SK-N-SH (cell line): ENCODE results near the gene EN2. TPM values are rescaled to one million over a fixed set of nuclear protein-coding genes. Genes with fewer than 3 reads are reported as not detected.

Source experiments
- CTCF ChIA-PET: fragments of 300-600, 350-600 bp; formaldehyde crosslinking; extraction: SDS; loops from one replicate; lab custom pipeline; 2021; lab: Yijun Ruan, JAX
- POLR2A ChIA-PET: fragments of 350-600 bp; sonication (Branson Sonifier 250); formaldehyde crosslinking; extraction: SDS; loops from one replicate; lab custom pipeline; 2020; ENCODE audit warnings: antibody characterized with exemption, inconsistent platforms; lab: Yijun Ruan, JAX
- DNase-seq: peaks from one replicate; pipeline ENCODE4 v3.0.0; 2012
- H2AFZ ChIP-seq: fragments of 200-600 bp; sonication (generic); 2 replicates; pipeline ENCODE4 v1.8.1; 2016; ENCODE audit warnings: antibody characterized with exemption, mild to moderate bottlenecking, low read depth
- H3F3A ChIP-seq: fragments of 200-600 bp; sonication (generic); replicated peaks from 2 replicates; pipeline ENCODE3; 2016; ENCODE audit warnings: antibody characterized with exemption, mild to moderate bottlenecking; ENCODE audit not compliant: insufficient read depth
- H3K27ac ChIP-seq, 2 experiments: fragments of 200-500 bp in 1 of 2; fragments of 200-600 bp in 1 of 2; sonication (Bioruptor generic) in 1 of 2; sonication (generic), shearing (Covaris generic) in 1 of 2; 2 replicates each; pipeline versions ENCODE4 v1.5.1 to v1.6.1; 2014 to 2016; ENCODE audit warnings: low read depth in 2 of 2, inconsistent platforms in 1 of 2, low read length in 1 of 2, mild to moderate bottlenecking in 1 of 2, mixed read lengths in 1 of 2
- H3K27me3 ChIP-seq: fragments of 200-600 bp; sonication (generic), shearing (Covaris generic); 2 replicates; pipeline ENCODE4 v1.6.1; 2016; ENCODE audit warnings: mixed run types; ENCODE audit not compliant: insufficient read depth
- H3K36me3 ChIP-seq, 2 experiments: fragments of 200-500 bp in 1 of 2; fragments of 200-600 bp in 1 of 2; sonication (Bioruptor generic) in 1 of 2; sonication (generic) in 1 of 2; replicated peaks in 1 of 2; 2 replicates each; pipeline versions ENCODE3 to v1.5.1; 2014 to 2016; ENCODE audit warnings: low read length in 1 of 2, mild to moderate bottlenecking in 1 of 2; ENCODE audit not compliant: insufficient read depth in 2 of 2, control insufficient read depth in 1 of 2
- H3K4me1 ChIP-seq, 2 experiments: fragments of 200-500 bp in 1 of 2; fragments of 200-600 bp in 1 of 2; sonication (Bioruptor generic) in 1 of 2; sonication (generic), shearing (Covaris generic) in 1 of 2; 2 replicates each; pipeline versions ENCODE4 v1.5.1 to v1.6.1; 2014 to 2016; ENCODE audit warnings: low read depth in 1 of 2, low read length in 1 of 2, mixed run types in 1 of 2; ENCODE audit not compliant: insufficient read depth in 2 of 2, control insufficient read depth in 1 of 2
- H3K4me2 ChIP-seq: fragments of 200-600 bp; sonication (generic), shearing (Covaris generic); 2 replicates; pipeline ENCODE4 v1.6.1; 2017; ENCODE audit warnings: mixed run types
- H3K4me3 ChIP-seq, 2 experiments: fragments of 200-500 bp in 1 of 2; fragments of 200-600 bp in 1 of 2; sonication (Bioruptor generic) in 1 of 2; sonication (generic), shearing (Covaris generic) in 1 of 2; 2 replicates each; pipeline versions ENCODE4 v1.5.1 to v1.8.1; 2014 to 2016; ENCODE audit warnings: low read depth in 2 of 2, inconsistent platforms in 1 of 2, low read length in 1 of 2, mild to moderate bottlenecking in 1 of 2, mixed read lengths in 1 of 2, moderate library complexity in 1 of 2
- H3K79me2 ChIP-seq: fragments of 200-600 bp; sonication (generic); 2 replicates; pipeline ENCODE4 v1.8.1; 2017; ENCODE audit warnings: mild to moderate bottlenecking; ENCODE audit not compliant: insufficient read depth
- H3K9ac ChIP-seq: fragments of 200-600 bp; sonication (generic); 2 replicates; pipeline ENCODE4 v1.6.1; 2017; ENCODE audit warnings: mixed run types
- H3K9me2 ChIP-seq: fragments of 200-600 bp; sonication (generic); 2 replicates; pipeline ENCODE4 v1.6.1; 2017; ENCODE audit warnings: mixed run types
- H3K9me3 ChIP-seq: fragments of 200-600 bp; sonication (generic); 2 replicates; pipeline ENCODE4 v1.6.1; 2017; ENCODE audit warnings: mixed run types, mild to moderate bottlenecking, moderate library complexity
- H4K20me1 ChIP-seq: fragments of 200-600 bp; sonication (generic); 2 replicates; pipeline ENCODE4 v1.6.1; 2017; ENCODE audit warnings: mild to moderate bottlenecking, mixed run types; ENCODE audit not compliant: insufficient read depth
- CHD2 ChIP-seq: fragments of 150-350 bp; IDR thresholded peaks from 2 replicates; pipeline ENCODE4 v1.6.1; 2018; ENCODE audit warnings: low read length; ENCODE audit not compliant: partially characterized antibody
- CTCF ChIP-seq: fragments of 200-600 bp; sonication (generic); IDR thresholded peaks from 2 replicates; pipeline ENCODE4 v1.6.1; 2017; ENCODE audit warnings: antibody characterized with exemption, mild to moderate bottlenecking, moderate library complexity
- ELF1 ChIP-seq: IDR thresholded peaks from 2 replicates; pipeline ENCODE4 v1.4.0; 2012
- FOSL2 ChIP-seq: IDR thresholded peaks from 2 replicates; pipeline ENCODE4 v1.4.0; 2012; ENCODE audit warnings: low read depth, mild to moderate bottlenecking, moderate library complexity, borderline replicate concordance
- FOXJ3 ChIP-seq: sonication (generic); formaldehyde crosslinking; IDR thresholded peaks from 2 replicates; pipeline ENCODE4 v1.5.1; 2020; ENCODE audit warnings: mild to moderate bottlenecking, missing genetic modification reagents
- GABPA ChIP-seq: IDR thresholded peaks from 2 replicates; pipeline ENCODE4 v1.4.0; 2012; ENCODE audit warnings: low read depth, mild to moderate bottlenecking
- GATA2 ChIP-seq: sonication (generic); formaldehyde crosslinking; IDR thresholded peaks from 2 replicates; pipeline ENCODE4 v1.5.0; 2020; ENCODE audit warnings: mild to moderate bottlenecking, missing genetic modification reagents
- JUND ChIP-seq: IDR thresholded peaks from 2 replicates; pipeline ENCODE4 v1.4.0; 2012
- NRF1 ChIP-seq: IDR thresholded peaks from 2 replicates; pipeline ENCODE4 v1.6.1; 2012; ENCODE audit warnings: low read depth, mild to moderate bottlenecking, low read length
- PBX3 ChIP-seq: IDR thresholded peaks from 2 replicates; pipeline ENCODE4; 2012
- POLR2AphosphoS5 ChIP-seq: IDR thresholded peaks from 2 replicates; pipeline ENCODE4 v1.6.1; 2012; ENCODE audit warnings: low read depth, low read length
- RAD21 ChIP-seq: IDR thresholded peaks from 2 replicates; pipeline ENCODE4 v1.6.1; 2012; ENCODE audit warnings: mild to moderate bottlenecking, low read length
- RCOR1 ChIP-seq: fragments of 150-350 bp; IDR thresholded peaks from 2 replicates; pipeline ENCODE4 v1.6.1; 2017; ENCODE audit warnings: antibody characterized with exemption, low read length
- RFX5 ChIP-seq: IDR thresholded peaks from 2 replicates; pipeline ENCODE4 v1.6.1; 2012; ENCODE audit warnings: mild to moderate bottlenecking, improper control_type of control experiment, low read length
- SIN3A ChIP-seq: IDR thresholded peaks from 2 replicates; pipeline ENCODE4 v1.6.1; 2012; ENCODE audit warnings: low read depth, mild to moderate bottlenecking, low read length, moderate library complexity, borderline replicate concordance
- TAF1 ChIP-seq: IDR thresholded peaks from 2 replicates; pipeline ENCODE4 v1.6.1; 2012; ENCODE audit warnings: low read depth, mild to moderate bottlenecking, low read length, moderate library complexity, borderline replicate concordance
- TEAD4 ChIP-seq: IDR thresholded peaks from 2 replicates; pipeline ENCODE4 v1.4.0; 2012; ENCODE audit warnings: mild to moderate bottlenecking, borderline replicate concordance; ENCODE audit not compliant: insufficient read depth
- USF1 ChIP-seq: IDR thresholded peaks from 2 replicates; pipeline ENCODE4 v1.4.0; 2012; ENCODE audit warnings: low read depth, borderline replicate concordance
- USF2 ChIP-seq: fragments of 150-350 bp; IDR thresholded peaks from 2 replicates; pipeline ENCODE4 v1.6.1; 2017; ENCODE audit warnings: antibody characterized with exemption, low read length, low read depth, borderline replicate concordance
- YY1 ChIP-seq: IDR thresholded peaks from 2 replicates; pipeline ENCODE4 v1.4.0; 2012; ENCODE audit warnings: low read depth, mild to moderate bottlenecking
- WGBS: methylation state at CpG from one replicate; pipeline ENCODE4 v1.1.6; 2017; ENCODE audit warnings: low lambda C conversion rate; 5-methylcytosine and 5-hydroxymethylcytosine counted together
- polyA plus RNA-seq, 3 experiments: library from polyadenylated mRNA; depleted of rRNA; stranded (reverse); fragments of >200 nt; gene quantifications; 2 replicates each; pipeline ENCODE4 v1.2.3, GENCODE V29; 2012

The EN2 gene
- polyA plus RNA-seq, 1 of the 3 experiments (the other 2 are of a cell fraction), result 0.02 TPM

GRCh38 chr7:155418941-155419755 is 38.8 kb upstream of the EN2 start:
- no peaks in the 10 kb centered on the region for H3F3A ChIP-seq
- no peak overlapping the region for H3K9ac ChIP-seq
- POLR2A ChIA-PET, result no interaction called here

More at GRCh38 chr7:155418941-155419755, 38.8 kb upstream of the EN2 start:
- CTCF ChIA-PET, result no interaction called here
- Histone ChIP-seq H3K9me2 (no peaks in the 10 kb centered on the region), H3K27me3 (peaks cover 91% of the 10 kb centered on the region), H3K4me3 (no peak overlapping the region), H3K36me3 (no peaks in the 10 kb centered on the region), H4K20me1 (no peaks in the 10 kb centered on the region), H3K79me2 (no peaks in the 10 kb centered on the region), H3K27ac (no peak overlapping the region), H3K4me2 (no peak overlapping the region), H3K9me3 (no peaks in the 10 kb centered on the region), H2AFZ (no peak overlapping the region), H3K4me1 (no peaks in the 10 kb centered on the region)
- 36% methylated on average over 14 of the region's 16 CpGs for WGBS
- no peak for DNase-seq
- TF ChIP-seq USF1 (no peak), USF2 (no peak), NRF1 (no peak), FOSL2 (no peak), TEAD4 (no peak), GATA2 (CRISPR knock-in tag) (no peak), CTCF (no peak), RFX5 (no peak), PBX3 (no peak), CHD2 (no peak), YY1 (no peak), FOXJ3 (no peak), GABPA (no peak), RCOR1 (no peak), ELF1 (no peak), RAD21 (no peak), POLR2AphosphoS5 (no peak), SIN3A (no peak), JUND (no peak), TAF1 (no peak)
